Measurements from ENCODE around the gene CARD19.

GRCh38 chr9:93081931-93082330 is 14.1 kb upstream of the CARD19 start:
- no peak for TF ChIP-seq CTCF (IDR thresholded peaks at IDR 0.05)
- TF ChIP-seq POLR2A (IDR thresholded peaks at IDR 0.05): no peak

All from heart left ventricle (tissue), 13 donors.